ENCODE measurements around the gene SGCA.

- no peak for TF ChIP-seq CTCF (IDR thresholded peaks at IDR 0.05)
- no peak for TF ChIP-seq POLR2A (IDR thresholded peaks at IDR 0.05)
Observed at GRCh38 chr17:50128441-50129352, 37.1 kb upstream of the SGCA start.

All from esophagus squamous epithelium (tissue), 4 donors.